GM23248 (cell line): Measurements from ENCODE around the gene GSC2. TPM values are rescaled to one million over a fixed set of nuclear protein-coding genes. Genes with fewer than 3 reads are reported as not detected.

ENCODE experiments used
- DNase-seq: peaks from one replicate; pipeline ENCODE4 v3.0.0-alpha.2; 2015
- H2AFZ ChIP-seq: fragments of 200-600 bp; sonication (generic); 2 replicates; pipeline ENCODE4 v1.6.1; 2016; ENCODE audit warnings: antibody characterized with exemption
- H3F3A ChIP-seq: fragments of 200-600 bp; sonication (generic); 2 replicates; pipeline ENCODE4 v1.6.1; 2016; ENCODE audit warnings: mild to moderate bottlenecking, antibody characterized with exemption, mixed run types; ENCODE audit not compliant: insufficient read depth
- H3K27ac ChIP-seq: fragments of 200-600 bp; sonication (generic); 2 replicates; pipeline ENCODE4 v1.5.1; 2016; ENCODE audit warnings: mild to moderate bottlenecking
- H3K27me3 ChIP-seq: fragments of 200-600 bp; sonication (generic); replicated peaks from 2 replicates; pipeline ENCODE4 v1.6.1; 2016; ENCODE audit warnings: mild to moderate bottlenecking; ENCODE audit not compliant: insufficient read depth
- H3K36me3 ChIP-seq: fragments of 200-600 bp; sonication (generic); 2 replicates; pipeline ENCODE4 v1.6.1; 2016; ENCODE audit warnings: low read depth, mild to moderate bottlenecking
- H3K4me1 ChIP-seq: fragments of 200-600 bp; sonication (generic); 2 replicates; pipeline ENCODE4 v1.6.1; 2016; ENCODE audit warnings: mild to moderate bottlenecking; ENCODE audit not compliant: insufficient read depth
- H3K4me2 ChIP-seq: fragments of 200-600 bp; sonication (generic); one replicate; pipeline ENCODE4 v1.6.1; 2016; ENCODE audit warnings: mild to moderate bottlenecking; ENCODE audit not compliant: unreplicated experiment
- H3K4me3 ChIP-seq: fragments of 200-600 bp; sonication (generic); 2 replicates; pipeline ENCODE4 v1.5.1; 2016; ENCODE audit warnings: mild to moderate bottlenecking
- H3K79me2 ChIP-seq: fragments of 200-600 bp; sonication (generic); 2 replicates; pipeline ENCODE4 v1.6.1; 2016; ENCODE audit warnings: mild to moderate bottlenecking; ENCODE audit not compliant: insufficient read depth
- H3K9ac ChIP-seq: fragments of 200-600 bp; sonication (generic); 2 replicates; pipeline ENCODE4 v1.6.1; 2016; ENCODE audit warnings: mild to moderate bottlenecking
- H3K9me2 ChIP-seq: fragments of 200-600 bp; sonication (generic); 2 replicates; pipeline ENCODE4 v1.6.1; 2016; ENCODE audit warnings: mixed run types, mild to moderate bottlenecking, moderate library complexity; ENCODE audit not compliant: insufficient read depth
- H3K9me3 ChIP-seq: fragments of 200-600 bp; sonication (generic); one replicate; pipeline ENCODE4 v1.6.1; 2017; ENCODE audit warnings: low read depth
- H4K20me1 ChIP-seq: fragments of 200-600 bp; sonication (generic); 2 replicates; pipeline ENCODE4 v1.6.0; 2016; ENCODE audit not compliant: insufficient read depth
- EZH2 ChIP-seq: fragments of 200-600 bp; sonication (generic); IDR thresholded peaks from 2 replicates; pipeline ENCODE4 v1.6.1; 2018; ENCODE audit warnings: antibody characterized with exemption, mild to moderate bottlenecking; ENCODE audit not compliant: insufficient read depth, poor library complexity, severe bottlenecking
- EZH2phosphoT487 ChIP-seq: fragments of 200-600 bp; sonication (generic); IDR thresholded peaks from 2 replicates; pipeline ENCODE4 v1.6.1; 2018; ENCODE audit warnings: antibody characterized with exemption, moderate library complexity, mild to moderate bottlenecking, low read depth; ENCODE audit not compliant: insufficient read depth
- WGBS, 2 experiments: methylation state at CpG; one replicate each; pipeline ENCODE4 v1.1.6; 2015 to 2017; ENCODE audit warnings: low lambda C conversion rate in 2 of 2, low coverage in 1 of 2; ENCODE audit errors: missing lambda C conversion rate in 2 of 2; 5-methylcytosine and 5-hydroxymethylcytosine counted together
- in situ Hi-C: fragments of 300-500 bp; cut with MboI; formaldehyde crosslinking; loops from 2 replicates; pipeline ENCODE4 v1.15.0; 2020
- polyA plus RNA-seq: library from polyadenylated mRNA; unstranded; fragments of >200 nt; fragmentation: Nextera tagmentation; extraction: Ambion mirVana; gene quantifications from 2 replicates; pipeline ENCODE4 v1.2.1, GENCODE V29; 2016
- total RNA-seq: library from RNA; depleted of rRNA; stranded (reverse); fragments of >200 nt; shearing (Covaris generic); gene quantifications from 2 replicates; pipeline ENCODE4 v1.2.3, GENCODE V29; 2014

The GSC2 gene
- total and polyA plus RNA-seq, 2 experiments from 2014 or later, result not detected

DNA sequence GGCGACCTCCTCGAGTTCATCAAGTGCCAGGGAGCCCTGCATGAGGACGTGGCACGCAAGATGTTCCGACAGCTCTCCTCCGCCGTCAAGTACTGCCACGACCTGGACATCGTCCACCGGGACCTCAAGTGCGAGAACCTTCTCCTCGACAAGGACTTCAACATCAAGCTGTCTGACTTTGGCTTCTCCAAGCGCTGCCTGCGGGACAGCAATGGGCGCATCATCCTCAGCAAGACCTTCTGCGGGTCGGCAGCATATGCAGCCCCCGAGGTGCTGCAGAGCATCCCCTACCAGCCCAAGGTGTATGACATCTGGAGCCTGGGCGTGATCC is 18.4 kb downstream of the GSC2 start:
- Histone ChIP-seq H3K27ac (no peak overlapping the region), H3K4me2 (no peak overlapping the region), H3K4me1 (no peaks in the 10 kb centered on the region), H2AFZ (no peak overlapping the region), H3K9me2 (no peaks in the 10 kb centered on the region), H3K27me3 (no peaks in the 10 kb centered on the region), H3K4me3 (no peak overlapping the region), H3K9me3 (no peaks in the 10 kb centered on the region), H3K9ac (no peak overlapping the region), H3K79me2 (no peaks in the 10 kb centered on the region), H4K20me1 (no peaks in the 10 kb centered on the region), H3K36me3 (no peaks in the 10 kb centered on the region; the same call in 1 of the 2 replicates), H3F3A (no peaks in the 10 kb centered on the region)
- no peak for TF ChIP-seq EZH2
- in situ Hi-C loops, result no loop called here
- 98% methylated on average over 19 of the region's 19 CpGs for WGBS, 2 experiments
- no peak for DNase-seq

DNA sequence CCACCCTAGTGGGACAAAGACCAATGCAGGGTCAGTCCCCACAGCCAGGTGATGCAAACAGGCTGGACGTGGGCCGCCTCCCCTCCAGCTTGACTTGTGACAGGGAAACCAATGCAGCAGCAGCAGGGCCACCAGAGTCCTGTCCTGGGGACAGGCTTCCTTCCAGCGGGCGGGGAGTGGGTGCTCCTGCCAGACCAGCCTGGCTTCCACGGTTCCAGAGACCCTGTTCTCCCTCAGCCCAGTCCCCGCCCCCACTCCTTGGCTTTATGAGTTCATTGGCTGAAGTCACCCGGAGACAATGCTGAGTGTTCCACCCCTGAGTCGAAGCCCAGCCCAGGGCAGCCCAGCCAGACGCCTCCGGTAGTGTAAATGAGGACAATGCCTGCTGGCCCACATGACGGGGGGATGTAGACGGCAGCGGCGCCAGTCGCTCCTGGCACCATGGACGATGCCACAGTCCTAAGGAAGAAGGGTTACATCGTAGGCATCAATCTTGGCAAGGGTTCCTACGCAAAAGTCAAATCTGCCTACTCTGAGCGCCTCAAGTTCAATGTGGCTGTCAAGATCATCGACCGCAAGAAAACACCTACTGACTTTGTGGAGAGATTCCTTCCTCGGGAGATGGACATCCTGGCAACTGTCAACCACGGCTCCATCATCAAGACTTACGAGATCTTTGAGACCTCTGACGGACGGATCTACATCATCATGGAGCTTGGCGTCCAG is 19.0 kb downstream of the GSC2 start, which contains the start of gene TSSK2:
TSSK2 (plus strand) TSS at position 350 of the 726 bp plus-strand sequence; CDS start at position 442, 92 bp downstream.
- no peak within 1 kb of the TSS for H3K4me2 ChIP-seq
- WGBS, 2 experiments, result 74 to 79% methylated on average over 27 of the region's 27 CpGs
- H3K27ac ChIP-seq, result no peak within 1 kb of the TSS
- no peaks in the 10 kb centered on the region for H3K79me2 ChIP-seq
- no peaks in the 10 kb centered on the region for H3K4me1 ChIP-seq
- no peaks in the 10 kb centered on the region for H4K20me1 ChIP-seq
- in situ Hi-C loops, result no loop called here
- no peaks in the 10 kb centered on the region for H3K9me2 ChIP-seq
- H3K36me3 ChIP-seq, result no peaks in the 10 kb centered on the region; the same call in 1 of the 2 replicates
- H3K4me3 ChIP-seq, result no peak within 1 kb of the TSS
- DNase-seq, result no peak
- no peak for TF ChIP-seq EZH2phosphoT487
- no peak for TF ChIP-seq EZH2
- H2AFZ ChIP-seq, result no peak within 1 kb of the TSS
- no peaks in the 10 kb centered on the region for H3K27me3 ChIP-seq
- H3K9ac ChIP-seq, result no peak within 1 kb of the TSS
- no peaks in the 10 kb centered on the region for H3K9me3 ChIP-seq
- H3F3A ChIP-seq, result no peaks in the 10 kb centered on the region

DNA sequence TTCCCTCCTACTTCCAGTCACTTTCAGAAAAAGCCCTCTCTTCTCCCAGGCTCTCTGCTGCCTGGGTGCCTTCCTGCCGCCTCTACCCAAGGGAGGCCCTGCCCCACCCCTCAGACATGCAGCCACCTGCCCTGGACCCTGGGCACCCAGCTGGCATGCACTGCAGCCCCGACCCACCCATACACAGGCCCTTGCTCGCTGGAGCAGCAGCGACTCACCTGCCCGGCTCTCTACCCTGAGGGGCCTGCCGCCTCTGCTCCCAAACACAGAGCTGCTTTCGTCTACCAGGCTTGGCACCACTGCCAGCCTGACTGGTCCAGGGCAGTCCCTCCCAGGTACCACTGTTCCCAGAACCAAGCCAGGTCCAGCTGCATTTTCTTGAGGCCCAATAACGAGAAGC is 20.2 kb downstream of the GSC2 start:
- Histone ChIP-seq H3K9me2 (no peaks in the 10 kb centered on the region), H3K9ac (no peak overlapping the region), H3F3A (no peaks in the 10 kb centered on the region), H3K36me3 (no peaks in the 10 kb centered on the region), H3K79me2 (no peaks in the 10 kb centered on the region), H3K27ac (no peak overlapping the region), H3K27me3 (no peaks in the 10 kb centered on the region), H2AFZ (no peak overlapping the region), H3K9me3 (no peaks in the 10 kb centered on the region), H3K4me1 (no peaks in the 10 kb centered on the region), H3K4me2 (no peak overlapping the region), H4K20me1 (no peaks in the 10 kb centered on the region), H3K4me3 (no peak overlapping the region)
- no peak for DNase-seq
- in situ Hi-C loops, result no loop called here
- no peak for TF ChIP-seq EZH2
- no peak for TF ChIP-seq EZH2phosphoT487
- WGBS, 2 experiments, result 88 to 93% methylated on average over 8 of the region's 8 CpGs

DNA sequence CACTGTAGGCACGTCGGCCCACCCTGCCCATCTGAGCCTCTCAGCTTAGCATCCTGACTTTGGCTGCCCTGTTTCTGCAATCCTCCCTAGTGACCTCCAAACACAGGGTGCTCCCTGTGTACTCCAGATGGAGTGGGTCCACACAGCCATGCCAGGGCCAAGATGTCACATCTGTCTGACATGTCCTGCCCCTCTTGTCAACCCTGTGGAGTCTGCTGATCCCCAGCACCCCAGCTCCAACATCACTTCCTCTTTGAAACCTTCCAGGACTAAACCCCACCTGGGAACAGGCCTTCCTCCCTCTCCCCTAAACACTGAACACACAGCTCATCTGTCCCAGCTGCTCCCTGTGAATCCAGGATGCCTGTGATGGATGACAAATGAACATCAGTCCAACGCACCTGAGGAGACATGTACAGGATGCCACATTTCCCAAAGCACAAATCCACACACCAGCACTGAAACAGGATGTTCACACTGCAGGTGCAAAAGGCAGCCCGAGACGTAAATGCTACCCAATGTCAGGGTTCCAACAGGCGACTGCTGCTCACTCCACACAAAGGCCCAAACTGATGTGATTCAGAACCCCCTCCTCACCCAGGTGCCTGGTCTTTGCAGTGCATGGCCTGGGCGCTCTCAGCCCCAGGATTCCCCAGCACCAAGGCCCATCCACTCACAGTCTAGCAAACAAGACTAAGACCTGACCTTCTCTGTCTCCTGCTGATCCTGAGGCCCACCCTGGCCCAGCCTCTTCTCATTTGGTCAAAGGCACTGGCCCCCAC is 21.0 kb downstream of the GSC2 start:
- Histone ChIP-seq H3K4me1 (no peaks in the 10 kb centered on the region), H3K9ac (no peak overlapping the region), H3K4me3 (no peak overlapping the region), H3K27me3 (no peaks in the 10 kb centered on the region), H3F3A (no peaks in the 10 kb centered on the region), H3K27ac (no peak overlapping the region), H3K4me2 (no peak overlapping the region), H3K36me3 (no peaks in the 10 kb centered on the region), H3K9me2 (no peaks in the 10 kb centered on the region), H3K9me3 (no peaks in the 10 kb centered on the region), H3K79me2 (no peaks in the 10 kb centered on the region), H2AFZ (no peak overlapping the region), H4K20me1 (no peaks in the 10 kb centered on the region)
- 80 to 86% methylated on average over 7 of the region's 7 CpGs for WGBS, 2 experiments
- TF ChIP-seq EZH2phosphoT487 (no peak), EZH2 (no peak)
- in situ Hi-C loops, result no loop called here
- DNase-seq, result no peak
